Measurements from ENCODE around the gene TBC1D23.
"Not testable (repeated sequence)": the region's sequence is repeated elsewhere in the genome, so short reads cannot be mapped to it uniquely, and the experiment has no call there.

Gene TBC1D23

DNA sequence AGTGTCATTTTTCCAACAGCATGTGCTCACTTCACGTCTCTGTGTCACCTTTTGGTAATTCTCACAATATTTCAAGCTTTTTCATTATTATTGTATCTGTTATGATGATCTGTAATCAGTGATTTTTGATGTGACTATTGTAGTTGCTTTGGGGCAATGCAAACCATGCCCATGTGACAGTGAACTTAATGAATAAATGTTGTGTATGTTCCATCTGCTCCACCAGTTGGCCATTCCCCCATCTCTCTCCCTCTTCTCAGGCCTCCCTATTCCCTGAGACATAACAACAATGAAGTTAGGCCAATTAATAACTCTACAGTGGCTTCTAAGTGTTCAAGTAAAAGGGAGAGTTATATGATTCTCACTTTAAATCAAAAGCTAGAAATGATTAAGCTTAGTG lies 32.5 kb upstream of the TBC1D23 start:
- TF ChIP-seq TAF1 (IDR thresholded peaks at IDR 0.05; ENCODE audit: low read depth, low read length) (no peak), POLR2A (IDR thresholded peaks at IDR 0.05; ENCODE audit: low read depth, low read length) (no peak)
- FAIRE-seq (no peak), DNase-seq (ENCODE audit: insufficient read length, low spot score) (no peak)

DNA sequence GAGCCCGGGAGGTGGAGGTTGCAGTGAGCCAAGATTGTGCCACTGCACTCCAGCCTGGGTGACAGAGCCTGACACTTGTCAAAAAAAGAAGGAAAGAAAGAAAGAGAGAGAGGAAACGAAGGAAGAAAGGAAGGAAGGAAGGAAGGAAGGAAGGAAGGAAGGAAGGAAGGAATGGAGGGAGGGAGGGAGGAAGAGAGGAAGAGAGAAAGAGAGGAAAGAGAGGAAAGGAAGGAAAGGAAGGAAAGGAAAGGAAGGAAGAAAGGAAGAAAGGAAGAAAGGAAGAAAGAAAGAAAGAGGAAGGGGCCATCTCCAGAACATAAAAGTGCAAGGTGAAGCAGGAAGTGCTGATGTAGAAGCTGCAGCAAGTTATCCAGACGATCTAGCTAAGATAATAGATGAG lies 31.6 kb upstream of the TBC1D23 start:
- not testable (repeated sequence) for FAIRE-seq; DNase-seq (ENCODE audit: insufficient read length, low spot score)

DNA sequence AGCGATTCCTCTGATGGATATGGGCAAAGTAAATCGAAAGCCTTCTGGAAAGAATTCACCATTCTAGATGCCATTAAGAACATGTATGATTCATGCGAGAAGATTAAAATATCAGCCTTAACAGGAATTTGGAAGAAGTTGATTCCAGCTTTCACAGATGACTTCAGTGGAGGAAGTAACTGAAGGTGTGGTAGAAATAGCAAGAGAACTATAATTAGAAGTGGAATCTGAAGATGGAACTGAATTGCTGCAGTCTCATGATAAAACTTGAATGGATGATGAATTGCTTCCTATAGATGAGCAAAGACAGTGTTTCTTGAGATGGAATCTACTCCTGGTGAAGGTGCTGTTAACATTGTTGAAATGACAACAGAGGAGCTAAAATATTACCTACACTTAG lies 30.1 kb upstream of the TBC1D23 start:
- no peak for TF ChIP-seq POLR2A (IDR thresholded peaks at IDR 0.05; ENCODE audit: low read depth, low read length)
- TF ChIP-seq SPI1 (IDR thresholded peaks at IDR 0.05; ENCODE audit: low read depth, low read length): no peak
- TF ChIP-seq POU2F2 (IDR thresholded peaks at IDR 0.05; ENCODE audit: low read depth, low read length): no peak
- no peak for TF ChIP-seq PAX5 (IDR thresholded peaks at IDR 0.05; ENCODE audit: insufficient read depth, low read length, severe bottlenecking)
- TF ChIP-seq POLR2AphosphoS5 (IDR thresholded peaks at IDR 0.05; ENCODE audit: low read depth, low read length): no peak
- no peak for TF ChIP-seq TAF1 (IDR thresholded peaks at IDR 0.05; ENCODE audit: low read depth, low read length)
- FAIRE-seq: no peak
- no peak for DNase-seq (ENCODE audit: insufficient read length, low spot score)

DNA sequence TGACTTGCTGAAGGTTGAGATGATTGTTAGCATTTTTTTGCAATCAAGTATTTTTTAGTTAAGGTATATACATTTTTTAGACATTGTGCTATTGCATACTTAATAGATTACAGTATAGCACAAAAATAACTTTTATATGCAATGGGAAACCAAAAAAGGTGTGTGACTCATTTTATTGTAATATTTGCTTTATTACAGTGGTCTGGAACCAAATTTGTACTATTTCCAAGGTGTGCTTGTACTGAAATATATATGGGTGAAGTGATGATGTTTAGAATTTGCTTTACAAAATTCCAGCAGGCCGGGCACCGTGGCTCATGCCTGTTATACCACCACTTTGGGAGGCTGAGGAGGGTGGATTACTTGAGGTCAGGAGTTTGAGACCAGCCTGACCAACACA lies 29.1 kb upstream of the TBC1D23 start:
- DNase-seq (ENCODE audit: insufficient read length, low spot score) (no peak), FAIRE-seq (no peak)
- TF ChIP-seq POLR2AphosphoS5 (IDR thresholded peaks at IDR 0.05; ENCODE audit: low read depth, low read length): no peak
- TF ChIP-seq POLR2A (IDR thresholded peaks at IDR 0.05; ENCODE audit: low read depth, low read length): no peak
- TF ChIP-seq SPI1 (IDR thresholded peaks at IDR 0.05; ENCODE audit: low read depth, low read length): no peak
- no peak for TF ChIP-seq PAX5 (IDR thresholded peaks at IDR 0.05; ENCODE audit: insufficient read depth, low read length, severe bottlenecking)
- TF ChIP-seq POU2F2 (IDR thresholded peaks at IDR 0.05; ENCODE audit: low read depth, low read length): no peak
- no peak for TF ChIP-seq TAF1 (IDR thresholded peaks at IDR 0.05; ENCODE audit: low read depth, low read length)

DNA sequence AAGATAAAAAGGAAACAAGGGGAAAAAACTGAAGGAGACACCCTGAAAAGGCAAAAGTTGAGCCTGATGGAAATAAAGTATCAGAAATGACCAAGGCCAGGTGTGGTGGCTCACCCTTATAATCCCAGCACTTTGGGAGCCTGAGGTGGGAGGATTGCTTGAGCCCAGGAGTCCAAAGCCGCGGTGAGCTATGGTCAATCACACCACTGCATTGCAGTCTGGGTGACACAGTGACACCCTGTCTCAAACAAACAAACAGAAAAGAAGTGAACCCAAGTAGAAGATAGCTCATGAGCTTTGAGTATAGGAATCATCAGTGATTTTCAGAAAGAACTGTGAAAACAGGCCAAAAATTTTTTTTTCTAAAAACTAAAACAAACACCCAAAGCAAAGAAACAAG lies 26.4 kb upstream of the TBC1D23 start:
- FAIRE-seq (no peak), DNase-seq (ENCODE audit: insufficient read length, low spot score) (no peak)
- TF ChIP-seq SPI1 (IDR thresholded peaks at IDR 0.05; ENCODE audit: low read depth, low read length): no peak
- no peak for TF ChIP-seq POLR2A (IDR thresholded peaks at IDR 0.05; ENCODE audit: low read depth, low read length)
- TF ChIP-seq POU2F2 (IDR thresholded peaks at IDR 0.05; ENCODE audit: low read depth, low read length): no peak
- TF ChIP-seq POLR2AphosphoS5 (IDR thresholded peaks at IDR 0.05; ENCODE audit: low read depth, low read length): no peak
- no peak for TF ChIP-seq TAF1 (IDR thresholded peaks at IDR 0.05; ENCODE audit: low read depth, low read length)
- TF ChIP-seq PAX5 (IDR thresholded peaks at IDR 0.05; ENCODE audit: insufficient read depth, low read length, severe bottlenecking): no peak

DNA sequence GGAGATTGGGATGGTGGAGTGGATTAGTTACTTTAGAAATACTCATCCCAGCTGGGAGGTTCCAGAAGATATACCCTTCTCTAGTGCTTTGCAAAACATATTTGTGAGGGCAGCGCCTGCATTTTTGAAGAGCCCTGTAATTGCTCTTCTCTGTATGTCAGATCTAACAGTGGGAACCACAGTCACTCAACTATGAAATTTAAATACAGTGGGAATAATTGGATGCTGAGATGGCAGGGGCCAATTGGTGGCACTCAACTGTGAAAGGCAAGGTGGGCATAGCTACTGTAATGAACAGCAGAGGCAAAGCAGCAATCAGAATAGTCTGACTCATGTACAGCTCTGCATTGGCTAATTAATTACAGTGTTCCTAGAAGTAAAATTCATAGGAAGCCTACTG lies 22.2 kb upstream of the TBC1D23 start:
- DNase-seq (ENCODE audit: insufficient read length, low spot score) (no peak), FAIRE-seq (no peak)
- TF ChIP-seq POLR2AphosphoS5 (IDR thresholded peaks at IDR 0.05; ENCODE audit: low read depth, low read length) (no peak), SPI1 (IDR thresholded peaks at IDR 0.05; ENCODE audit: low read depth, low read length) (no peak), PAX5 (IDR thresholded peaks at IDR 0.05; ENCODE audit: insufficient read depth, low read length, severe bottlenecking) (no peak), POLR2A (IDR thresholded peaks at IDR 0.05; ENCODE audit: low read depth, low read length) (no peak), POU2F2 (IDR thresholded peaks at IDR 0.05; ENCODE audit: low read depth, low read length) (no peak), TAF1 (IDR thresholded peaks at IDR 0.05; ENCODE audit: low read depth, low read length) (no peak)

DNA sequence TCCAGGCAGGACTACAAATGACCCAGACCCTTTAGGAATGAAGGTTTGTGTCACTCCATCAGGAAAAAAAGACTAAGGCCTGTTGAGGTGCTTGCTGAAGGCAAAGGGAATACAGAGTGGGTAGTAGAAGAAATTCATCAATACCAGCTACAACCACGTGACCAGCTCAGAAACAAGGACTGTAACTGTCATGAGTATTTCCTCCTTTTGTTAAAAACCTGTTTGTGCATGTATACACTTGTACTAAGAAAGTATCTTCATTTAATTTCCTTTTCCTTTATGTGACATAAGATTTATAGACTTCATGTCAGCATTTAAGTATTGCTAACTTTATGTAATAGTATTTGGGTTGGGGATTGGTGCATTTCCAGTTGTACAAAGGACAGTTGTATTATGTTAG lies 18.3 kb upstream of the TBC1D23 start:
- DNase-seq (ENCODE audit: insufficient read length, low spot score); FAIRE-seq: not testable (repeated sequence)

DNA sequence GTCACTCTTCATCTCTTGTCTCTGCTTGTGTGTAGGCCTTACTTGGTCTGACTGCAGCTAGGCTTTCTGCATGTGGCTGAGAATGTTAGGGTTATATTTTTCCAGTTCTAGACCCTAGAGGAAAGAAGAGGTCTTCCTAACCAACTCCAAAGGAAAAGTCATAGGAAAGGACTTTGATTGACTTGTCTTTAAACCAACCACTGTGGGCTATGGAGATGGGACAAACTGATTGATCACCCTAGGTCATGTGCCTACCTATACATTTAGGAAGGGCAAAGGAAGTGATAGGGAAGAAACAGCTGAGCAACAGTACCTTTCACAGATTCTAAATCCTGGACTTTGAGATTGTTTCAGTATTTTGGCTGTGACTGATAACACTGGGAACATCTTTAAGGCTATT lies 16.5 kb upstream of the TBC1D23 start:
- TF ChIP-seq PAX5 (IDR thresholded peaks at IDR 0.05; ENCODE audit: insufficient read depth, low read length, severe bottlenecking) (no peak), POLR2A (IDR thresholded peaks at IDR 0.05; ENCODE audit: low read depth, low read length) (no peak), POLR2AphosphoS5 (IDR thresholded peaks at IDR 0.05; ENCODE audit: low read depth, low read length) (no peak)
- DNase-seq (ENCODE audit: insufficient read length, low spot score) (no peak), FAIRE-seq (no peak)

DNA sequence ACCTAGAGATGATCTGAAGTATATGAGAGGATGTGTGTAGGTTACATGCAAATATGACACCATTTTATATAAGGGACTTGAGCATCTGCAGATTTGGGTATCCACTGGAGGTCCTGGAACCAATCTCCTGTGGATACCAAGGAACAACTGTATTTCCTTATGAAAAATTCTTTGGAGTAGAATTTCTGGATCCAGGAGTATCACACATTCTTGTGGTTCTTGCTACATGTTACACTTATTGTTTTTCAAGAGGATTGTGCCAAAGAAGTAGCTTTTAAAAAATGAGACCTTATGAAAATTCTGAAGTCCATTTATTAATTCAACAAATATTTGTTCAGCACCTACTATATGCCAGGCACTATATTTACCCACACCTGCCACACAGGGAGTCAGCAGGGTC lies 15.7 kb upstream of the TBC1D23 start:
- TF ChIP-seq SPI1 (IDR thresholded peaks at IDR 0.05; ENCODE audit: low read depth, low read length): no peak
- TF ChIP-seq PAX5 (IDR thresholded peaks at IDR 0.05; ENCODE audit: insufficient read depth, low read length, severe bottlenecking): no peak
- no peak for TF ChIP-seq TAF1 (IDR thresholded peaks at IDR 0.05; ENCODE audit: low read depth, low read length)
- no peak for TF ChIP-seq POU2F2 (IDR thresholded peaks at IDR 0.05; ENCODE audit: low read depth, low read length)
- TF ChIP-seq POLR2A (IDR thresholded peaks at IDR 0.05; ENCODE audit: low read depth, low read length): no peak
- TF ChIP-seq POLR2AphosphoS5 (IDR thresholded peaks at IDR 0.05; ENCODE audit: low read depth, low read length): no peak
- FAIRE-seq (no peak), DNase-seq (ENCODE audit: insufficient read length, low spot score) (no peak)

DNA sequence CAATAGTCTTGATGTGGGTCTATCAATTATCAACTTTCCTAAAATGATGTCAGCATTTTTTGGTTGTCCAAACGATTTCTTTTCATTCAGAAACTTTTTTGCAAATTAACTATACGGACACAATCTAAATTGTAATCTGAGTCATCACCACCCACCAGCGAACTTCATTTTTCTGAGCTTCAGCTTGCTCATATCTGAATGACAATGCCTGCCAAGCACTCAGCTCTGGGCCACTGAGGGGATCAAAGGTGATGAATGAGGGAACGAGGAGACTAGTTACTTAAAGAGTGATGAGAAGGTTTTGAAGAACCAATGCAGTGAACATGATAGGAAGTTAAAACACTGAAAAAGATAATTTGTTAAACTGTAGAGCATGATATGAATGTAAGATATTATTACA lies 14.9 kb upstream of the TBC1D23 start:
- FAIRE-seq (no peak), DNase-seq (ENCODE audit: insufficient read length, low spot score) (no peak)
- no peak for TF ChIP-seq POU2F2 (IDR thresholded peaks at IDR 0.05; ENCODE audit: low read depth, low read length)
- no peak for TF ChIP-seq PAX5 (IDR thresholded peaks at IDR 0.05; ENCODE audit: insufficient read depth, low read length, severe bottlenecking)
- TF ChIP-seq POLR2AphosphoS5 (IDR thresholded peaks at IDR 0.05; ENCODE audit: low read depth, low read length): no peak

DNA sequence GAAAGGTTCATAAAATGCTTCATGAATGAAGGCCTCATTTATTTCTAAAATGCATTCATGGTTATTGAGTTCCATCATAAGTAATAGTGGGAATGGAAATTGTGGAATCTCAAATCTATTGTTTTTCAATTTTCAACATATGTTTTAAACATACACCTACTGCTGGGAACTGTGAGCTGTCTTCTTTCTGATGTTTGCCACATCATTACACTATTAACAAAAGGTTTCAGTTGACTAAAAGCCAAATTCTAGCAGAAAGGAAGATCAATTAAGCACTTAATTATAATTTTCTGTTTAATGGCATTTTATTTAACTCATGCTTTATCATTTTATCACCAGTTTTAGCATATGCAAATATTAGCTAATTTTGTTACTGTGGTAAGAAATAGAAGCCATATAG lies 13.8 kb upstream of the TBC1D23 start:
- no peak for FAIRE-seq
- no peak for TF ChIP-seq POLR2A (IDR thresholded peaks at IDR 0.05; ENCODE audit: low read depth, low read length)
- no peak for TF ChIP-seq POU2F2 (IDR thresholded peaks at IDR 0.05; ENCODE audit: low read depth, low read length)
- TF ChIP-seq POLR2AphosphoS5 (IDR thresholded peaks at IDR 0.05; ENCODE audit: low read depth, low read length): no peak
- TF ChIP-seq PAX5 (IDR thresholded peaks at IDR 0.05; ENCODE audit: insufficient read depth, low read length, severe bottlenecking): no peak
- no peak for TF ChIP-seq TAF1 (IDR thresholded peaks at IDR 0.05; ENCODE audit: low read depth, low read length)
- no peak for TF ChIP-seq SPI1 (IDR thresholded peaks at IDR 0.05; ENCODE audit: low read depth, low read length)
- DNase-seq (ENCODE audit: insufficient read length, low spot score): no peak
